ENCODE measurements around the gene BBOX1.
"Not testable (repeated sequence)": the region's sequence is repeated elsewhere in the genome, so short reads cannot be mapped to it uniquely, and the experiment has no call there.

Gene BBOX1

GRCh38 chr11:27135924-27136329 is 95.3 kb downstream of the BBOX1 start:
- not testable (repeated sequence) for DNase-seq

- DNase-seq = no peak
These were observed 98.1 kb downstream of the BBOX1 start for GRCh38 chr11:27138716-27139115.

GRCh38 chr11:27139742-27140367 is 99.2 kb downstream of the BBOX1 start:
- DNase-seq = no peak

GRCh38 chr11:27141576-27141975 is 101.0 kb downstream of the BBOX1 start:
- DNase-seq = no peak

GRCh38 chr11:27147916-27148315 is 107.3 kb downstream of the BBOX1 start:
- DNase-seq = no peak

GRCh38 chr11:27148506-27148905 is 107.9 kb downstream of the BBOX1 start:
- no peak for DNase-seq

GRCh38 chr11:27150098-27150497 is 109.5 kb downstream of the BBOX1 start:
- DNase-seq = no peak

GRCh38 chr11:27153136-27153535 is 112.5 kb downstream of the BBOX1 start:
- no peak for DNase-seq

GRCh38 chr11:27158456-27159334 is 118.1 kb downstream of the BBOX1 start:
- no peak for DNase-seq

- no peak for DNase-seq
These were observed 118.7 kb downstream of the BBOX1 start for GRCh38 chr11:27159335-27159679.

- no peak for DNase-seq
These were observed 120.5 kb downstream of the BBOX1 start for GRCh38 chr11:27161071-27161470.

- no peak for DNase-seq
These were observed 121.6 kb downstream of the BBOX1 start for GRCh38 chr11:27162237-27162636.

GRCh38 chr11:27166130-27166529 is 125.5 kb downstream of the BBOX1 start:
- no peak for DNase-seq

- no peak for DNase-seq
These were observed 130.9 kb downstream of the BBOX1 start for GRCh38 chr11:27171376-27171958.

- no peak for DNase-seq
These were observed 132.9 kb downstream of the BBOX1 start for GRCh38 chr11:27173545-27173944.

GRCh38 chr11:27174021-27174420 is 133.4 kb downstream of the BBOX1 start:
- no peak for DNase-seq

- no peak for DNase-seq
These were observed 134.1 kb downstream of the BBOX1 start for GRCh38 chr11:27174672-27175210.

GRCh38 chr11:27175562-27175961 is 134.9 kb downstream of the BBOX1 start:
- not testable (repeated sequence) for DNase-seq
